A204.1 (cell line): ENCODE results near the gene ACER3.
"Not testable (repeated sequence)": the region's sequence is repeated elsewhere in the genome, so short reads cannot be mapped to it uniquely, and the experiment has no call there.

Source experiments
- FAIRE-seq: peaks from 2 replicates; lab custom pipeline; 2012; peaks lifted over from hg19 to GRCh38; lab: Jason Lieb, UNC

The ACER3 gene

DNA sequence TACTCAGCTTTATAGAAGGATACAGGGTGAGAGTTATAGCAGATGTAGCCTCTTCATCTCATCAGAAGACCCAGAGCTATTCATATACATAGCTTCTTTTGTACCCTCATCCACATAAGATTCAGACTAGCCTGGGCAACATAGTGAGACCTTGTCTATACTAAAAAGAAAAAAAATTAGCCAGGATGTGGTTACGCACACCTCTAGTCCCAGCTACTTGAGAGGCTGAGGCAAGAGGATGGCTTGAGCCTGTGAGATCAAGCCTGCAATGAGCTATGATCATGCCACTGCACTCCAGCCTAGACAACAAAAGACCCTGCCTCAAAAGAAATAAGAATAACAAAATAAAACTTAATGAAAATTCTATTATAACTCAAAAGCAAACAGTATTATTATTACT lies 136.8 kb downstream of the ACER3 start:
- FAIRE-seq, result no peak

DNA sequence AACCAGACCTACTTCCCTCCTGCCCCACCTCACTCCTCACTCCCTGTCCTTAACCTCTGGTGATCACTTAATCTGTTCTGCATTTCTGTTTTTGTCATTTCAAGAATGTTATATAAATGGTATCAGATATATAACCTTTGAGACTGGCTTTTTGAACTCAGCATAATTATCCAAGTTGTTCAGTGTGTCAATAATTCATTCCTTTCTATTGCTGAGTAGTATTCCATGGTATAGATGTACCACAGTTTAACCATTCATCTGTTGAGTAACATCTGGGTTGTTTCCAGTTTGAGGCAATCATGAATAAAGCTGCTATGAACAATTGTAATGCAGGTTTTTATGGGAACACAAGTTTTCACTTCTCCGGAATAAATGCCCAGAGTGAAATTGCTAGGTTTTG lies 138.9 kb downstream of the ACER3 start:
- FAIRE-seq, result no peak

GRCh38 chr11:77001613-77002012 lies 140.9 kb downstream of the ACER3 start:
- FAIRE-seq, result no peak

DNA sequence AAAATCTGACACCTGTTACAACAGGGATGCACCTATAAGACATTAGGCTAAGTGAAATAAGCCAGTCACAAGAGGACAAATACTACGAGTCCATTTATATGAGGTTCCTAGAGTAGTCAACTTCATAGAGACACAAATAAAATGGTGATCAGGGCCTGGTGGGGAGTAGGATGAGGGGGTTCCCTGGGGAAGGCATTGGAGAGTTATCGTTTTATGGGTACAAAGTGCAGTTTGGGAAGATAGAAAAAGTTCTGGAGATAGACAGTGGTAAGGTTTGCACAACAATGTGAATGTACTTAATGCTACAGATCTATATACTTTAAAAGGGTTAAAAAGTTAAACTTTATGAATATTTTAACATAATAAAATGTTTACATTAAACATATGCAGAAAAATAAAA lies 142.1 kb downstream of the ACER3 start:
- no peak for FAIRE-seq

DNA sequence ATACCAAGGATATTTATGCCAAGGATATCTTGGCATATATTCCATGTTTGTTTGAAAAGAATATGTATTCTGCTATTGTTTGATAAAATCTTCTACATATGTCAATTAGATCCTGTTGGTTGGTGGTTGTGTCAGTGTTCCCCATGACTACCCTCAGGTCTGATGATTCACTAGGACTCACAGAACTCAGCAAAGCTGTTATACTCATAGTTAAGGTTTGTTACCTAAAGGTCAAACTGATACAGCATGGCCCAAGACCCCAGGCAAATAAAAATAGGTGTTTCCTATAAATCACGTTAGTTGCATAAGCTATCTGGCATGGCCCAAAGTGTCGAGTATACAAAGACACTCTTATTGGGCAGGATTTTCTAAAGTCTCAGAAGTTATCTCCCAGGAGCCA lies 143.2 kb downstream of the ACER3 start:
- FAIRE-seq, result no peak

DNA sequence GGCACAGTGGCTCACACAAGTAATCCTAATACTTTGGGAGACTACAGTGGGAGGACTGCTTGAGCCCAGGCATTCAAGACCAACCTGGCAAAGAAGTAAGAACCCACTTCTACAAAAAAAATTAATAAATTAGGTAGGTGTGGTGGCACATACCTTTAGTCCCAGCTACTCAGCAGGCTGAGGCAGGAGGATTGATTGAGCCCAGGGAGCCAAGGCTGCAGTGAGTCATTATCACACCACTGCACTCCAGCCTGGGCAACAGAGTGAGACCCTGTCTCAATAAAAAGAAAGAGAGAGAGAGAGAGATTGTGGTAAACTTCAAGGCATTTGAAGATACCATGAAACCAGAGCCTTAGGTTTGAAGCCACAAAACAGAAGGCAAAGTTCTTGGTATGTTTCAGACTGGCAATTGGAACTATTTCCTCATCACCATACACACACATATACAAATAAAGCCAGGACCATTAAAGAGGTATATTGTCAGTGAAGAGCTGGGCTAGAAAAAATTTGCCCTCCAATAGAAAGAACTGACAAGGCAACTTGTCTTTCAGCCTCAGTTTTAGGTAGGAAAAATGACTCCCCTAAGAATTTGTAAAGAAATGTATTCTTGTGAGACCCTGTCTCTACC lies 148.9 kb downstream of the ACER3 start:
- no peak for FAIRE-seq

- no peak for FAIRE-seq
Observed at GRCh38 chr11:77014669-77015068, 154.0 kb downstream of the ACER3 start.

- not testable (repeated sequence) for FAIRE-seq
Observed at GRCh38 chr11:77018396-77018924, 157.7 kb downstream of the ACER3 start.

GRCh38 chr11:77019976-77020595 lies 159.4 kb downstream of the ACER3 start:
- no peak for FAIRE-seq

DNA sequence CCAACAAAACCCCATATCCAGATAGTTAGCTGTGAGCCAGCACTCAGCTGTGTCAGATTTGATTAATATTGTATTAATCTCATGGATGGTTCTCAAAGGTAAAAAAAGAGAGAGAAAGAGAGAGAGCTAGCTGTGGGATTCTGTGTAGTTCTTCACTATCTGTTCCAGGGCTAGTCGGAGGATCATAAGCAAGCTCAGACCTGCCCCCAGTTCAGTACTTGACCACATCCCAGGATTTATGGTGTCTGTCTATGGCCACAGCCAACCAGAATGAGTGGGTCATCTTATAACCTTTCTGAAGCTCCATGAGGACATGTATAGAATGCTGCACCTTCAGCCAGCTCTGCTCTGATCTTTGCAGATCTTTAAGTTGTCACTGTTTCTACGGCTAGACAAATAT lies 160.0 kb downstream of the ACER3 start:
- FAIRE-seq, result no peak

GRCh38 chr11:77024745-77025144 lies 164.0 kb downstream of the ACER3 start:
- no peak for FAIRE-seq

- no peak for FAIRE-seq
Observed at GRCh38 chr11:77026221-77026620, 165.5 kb downstream of the ACER3 start.

- no peak for FAIRE-seq
Observed at GRCh38 chr11:77026743-77027142, 166.0 kb downstream of the ACER3 start.

- FAIRE-seq, result no peak
Observed at GRCh38 chr11:77027275-77027674, 166.6 kb downstream of the ACER3 start.

GRCh38 chr11:77029829-77030228 lies 169.1 kb downstream of the ACER3 start:
- no peak for FAIRE-seq

- FAIRE-seq, result no peak
Observed at GRCh38 chr11:77030834-77031414, 170.2 kb downstream of the ACER3 start.

GRCh38 chr11:77031599-77031998 lies 170.9 kb downstream of the ACER3 start:
- no peak for FAIRE-seq

GRCh38 chr11:77035039-77035438 lies 174.3 kb downstream of the ACER3 start:
- FAIRE-seq, result no peak

- FAIRE-seq, result no peak
Observed at GRCh38 chr11:77035580-77035979, 174.9 kb downstream of the ACER3 start.

GRCh38 chr11:77036398-77036797 lies 175.7 kb downstream of the ACER3 start:
- no peak for FAIRE-seq

- FAIRE-seq, result no peak
Observed at GRCh38 chr11:77037057-77037456, 176.3 kb downstream of the ACER3 start.

DNA sequence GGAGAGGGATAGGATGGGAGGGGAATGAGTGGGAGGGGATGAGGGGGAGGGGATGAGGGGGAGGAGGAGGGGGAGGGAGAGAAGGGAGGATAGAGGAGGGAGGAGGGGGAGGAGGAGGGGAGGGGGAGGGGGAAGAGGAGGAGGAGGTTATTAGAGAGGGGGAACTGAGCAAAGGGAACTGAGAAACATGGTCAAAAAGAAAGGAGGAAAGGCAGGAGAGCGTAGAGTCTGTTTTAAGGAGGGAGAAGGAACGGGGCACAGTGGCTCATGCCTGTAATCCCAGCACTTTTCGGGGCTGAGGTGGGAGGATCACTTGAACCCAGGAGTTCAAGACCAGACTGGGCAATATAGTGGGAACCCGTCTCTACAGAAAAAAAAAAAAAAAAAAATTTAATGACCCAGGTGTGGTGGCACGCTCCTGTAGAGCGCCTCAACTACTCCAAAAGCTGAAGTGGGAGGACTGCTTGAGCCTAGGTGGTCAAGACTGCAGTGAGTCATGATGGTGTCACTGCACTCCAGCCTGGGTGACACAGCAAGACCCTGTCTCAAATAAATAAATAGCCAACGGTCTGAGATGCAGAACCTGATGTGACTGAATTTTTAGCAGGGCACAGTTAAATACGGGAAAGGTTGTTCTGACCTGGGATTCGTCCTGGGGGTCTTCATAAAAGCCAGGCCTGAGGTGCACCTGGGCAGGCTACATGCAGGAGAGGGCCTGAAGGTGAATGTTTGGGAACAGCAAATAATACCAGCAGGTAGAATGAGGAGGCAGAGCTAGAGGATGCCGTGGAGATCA lies 177.5 kb downstream of the ACER3 start:
- FAIRE-seq, result no peak

DNA sequence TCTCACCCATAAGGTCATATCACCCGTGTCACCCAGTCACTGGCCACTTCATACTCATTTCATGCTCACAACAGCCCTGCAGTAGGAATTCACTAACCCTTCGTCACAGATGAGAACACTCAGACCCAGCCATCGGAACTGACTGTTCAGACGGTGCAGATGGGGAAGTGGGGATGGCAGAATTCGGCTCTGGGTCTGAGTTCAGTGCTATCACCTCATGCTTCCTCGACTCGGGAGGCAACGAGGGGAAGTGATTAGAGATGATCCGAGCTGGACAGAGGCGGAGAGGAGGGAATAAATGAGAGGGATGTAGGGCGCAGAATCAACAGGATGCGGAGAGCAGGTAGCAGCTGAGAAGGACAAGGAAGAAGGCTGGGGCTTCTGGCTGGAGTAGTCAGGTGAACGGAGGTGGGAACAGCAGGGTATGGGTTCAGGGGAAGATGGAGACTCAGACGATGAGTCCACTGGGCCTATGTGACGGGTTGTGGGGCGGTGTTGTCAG lies 178.2 kb downstream of the ACER3 start:
- no peak for FAIRE-seq
